Thoracic aorta (tissue), 2 donors: ENCODE data around the gene LYPD4. TPM values are rescaled to one million over a fixed set of nuclear protein-coding genes. Genes with fewer than 3 reads are reported as not detected.

ENCODE experiments used
- ATAC-seq: fragments of 150-250 bp; one replicate; pipeline ENCODE4 v1.8.0; 2017; ENCODE audit warnings: low read depth; ENCODE audit not compliant: insufficient number of reproducible peaks, low FRiP score
- DNase-seq: peaks from one replicate; pipeline ENCODE4 v3.0.0-alpha.2; 2020; ENCODE audit warnings: low spot score
- H3K27ac ChIP-seq, 2 donors: fragments of 200-600 bp; sonication (generic); 1 replicate in 1 of 2; 2 replicates in 1 of 2; pipeline ENCODE4 v1.5.1; 2016; ENCODE audit warnings: mild to moderate bottlenecking in 2 of 2, moderate library complexity in 2 of 2
- H3K27me3 ChIP-seq: fragments of 200-600 bp; sonication (generic); replicated peaks from 2 replicates; pipeline ENCODE4 v1.6.0; 2016; ENCODE audit warnings: mild to moderate bottlenecking; ENCODE audit not compliant: insufficient read depth
- H3K36me3 ChIP-seq: fragments of 200-600 bp; sonication (generic); one replicate; pipeline ENCODE4 v1.5.1; 2016
- H3K4me1 ChIP-seq, 2 donors: fragments of 200-600 bp; sonication (generic); 1 replicate in 1 of 2; 2 replicates in 1 of 2; pipeline versions ENCODE4 v1.5.1 to v1.6.0; 2016; ENCODE audit warnings: low read depth in 2 of 2, mild to moderate bottlenecking in 1 of 2; ENCODE audit not compliant: control insufficient read depth in 1 of 2
- H3K4me3 ChIP-seq: fragments of 200-600 bp; sonication (generic); 2 replicates; pipeline ENCODE4 v1.5.1; 2016; ENCODE audit warnings: mild to moderate bottlenecking
- H3K9me3 ChIP-seq: fragments of 200-600 bp; sonication (generic); 2 replicates; pipeline ENCODE4 v1.5.1; 2016
- total RNA-seq, 2 donors: library from RNA; depleted of rRNA; stranded (reverse); fragments of >200 nt; gene quantifications; one replicate each; pipeline versions ENCODE4 v1.1.0 to v1.2.3, GENCODE V29; 2016
- TF ChIP-seq, protein P1 (sequence below): fragments of 200-600 bp; sonication (generic); IDR thresholded peaks from one replicate; pipeline ENCODE4 v1.5.1; 2019; ENCODE audit warnings: antibody characterized with exemption

Gene LYPD4
- total RNA-seq, 2 donors from 2014 or later, result not detected

GRCh38 chr19:41849067-41849466 lies 4.6 kb upstream of the LYPD4 start:
- H3K4me1 ChIP-seq, result no peaks in the 10 kb centered on the region
- no peak for ATAC-seq
- no peaks in the 10 kb centered on the region for H3K36me3 ChIP-seq
- no peak for DNase-seq
- H3K9me3 ChIP-seq, result no peaks in the 10 kb centered on the region
- TF ChIP-seq, protein P1, sequence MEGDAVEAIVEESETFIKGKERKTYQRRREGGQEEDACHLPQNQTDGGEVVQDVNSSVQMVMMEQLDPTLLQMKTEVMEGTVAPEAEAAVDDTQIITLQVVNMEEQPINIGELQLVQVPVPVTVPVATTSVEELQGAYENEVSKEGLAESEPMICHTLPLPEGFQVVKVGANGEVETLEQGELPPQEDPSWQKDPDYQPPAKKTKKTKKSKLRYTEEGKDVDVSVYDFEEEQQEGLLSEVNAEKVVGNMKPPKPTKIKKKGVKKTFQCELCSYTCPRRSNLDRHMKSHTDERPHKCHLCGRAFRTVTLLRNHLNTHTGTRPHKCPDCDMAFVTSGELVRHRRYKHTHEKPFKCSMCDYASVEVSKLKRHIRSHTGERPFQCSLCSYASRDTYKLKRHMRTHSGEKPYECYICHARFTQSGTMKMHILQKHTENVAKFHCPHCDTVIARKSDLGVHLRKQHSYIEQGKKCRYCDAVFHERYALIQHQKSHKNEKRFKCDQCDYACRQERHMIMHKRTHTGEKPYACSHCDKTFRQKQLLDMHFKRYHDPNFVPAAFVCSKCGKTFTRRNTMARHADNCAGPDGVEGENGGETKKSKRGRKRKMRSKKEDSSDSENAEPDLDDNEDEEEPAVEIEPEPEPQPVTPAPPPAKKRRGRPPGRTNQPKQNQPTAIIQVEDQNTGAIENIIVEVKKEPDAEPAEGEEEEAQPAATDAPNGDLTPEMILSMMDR, result no peak
- H3K4me3 ChIP-seq, result no peak overlapping the region
- H3K27me3 ChIP-seq, result no peaks in the 10 kb centered on the region
- H3K27ac ChIP-seq, result no peak overlapping the region

- H3K27ac ChIP-seq, result no peak overlapping the region
- ATAC-seq (no peak), DNase-seq (no peak)
- no peaks in the 10 kb centered on the region for H3K27me3 ChIP-seq
- no peaks in the 10 kb centered on the region for H3K9me3 ChIP-seq
- H3K36me3 ChIP-seq, result no peaks in the 10 kb centered on the region
- no peak overlapping the region for H3K4me3 ChIP-seq
- no peaks in the 10 kb centered on the region for H3K4me1 ChIP-seq
- TF ChIP-seq, protein P1, result no peak
Observed at GRCh38 chr19:41848666-41849065, 4.2 kb upstream of the LYPD4 start.

GRCh38 chr19:41847351-41848105 lies 3.0 kb upstream of the LYPD4 start:
- ATAC-seq (no peak), DNase-seq (no peak)
- TF ChIP-seq, protein P1, result no peak
- H3K4me3 ChIP-seq, result no peak overlapping the region
- no peaks in the 10 kb centered on the region for H3K36me3 ChIP-seq
- H3K4me1 ChIP-seq, result no peaks in the 10 kb centered on the region
- no peaks in the 10 kb centered on the region for H3K27me3 ChIP-seq
- H3K27ac ChIP-seq, result no peak overlapping the region
- H3K9me3 ChIP-seq, result no peaks in the 10 kb centered on the region

- H3K4me1 ChIP-seq, result no peaks in the 10 kb centered on the region
- no peaks in the 10 kb centered on the region for H3K27me3 ChIP-seq
- TF ChIP-seq, protein P1, result no peak
- ATAC-seq (no peak), DNase-seq (no peak)
- no peak overlapping the region for H3K4me3 ChIP-seq
- H3K9me3 ChIP-seq, result no peaks in the 10 kb centered on the region
- H3K36me3 ChIP-seq, result no peaks in the 10 kb centered on the region
- H3K27ac ChIP-seq, result no peak overlapping the region
Observed at GRCh38 chr19:41845051-41845590, 638 bp upstream of the LYPD4 start.

GRCh38 chr19:41845001-41845050 lies 343 bp upstream of the LYPD4 start, which contains the start of gene DMRTC2:
TSS of gene DMRTC2 (plus strand) at chr19:41845042. CDS start at chr19:41847429, 2,387 bp downstream.
- TF ChIP-seq, protein P1, result no peak

More at GRCh38 chr19:41845001-41845050, 343 bp upstream of the LYPD4 start, which contains the start of gene DMRTC2:
- no peaks in the 10 kb centered on the region for H3K4me1 ChIP-seq
- DNase-seq (no peak), ATAC-seq (no peak)
- H3K27me3 ChIP-seq, result no peaks in the 10 kb centered on the region
- H3K36me3 ChIP-seq, result no peaks in the 10 kb centered on the region
- no peaks in the 10 kb centered on the region for H3K9me3 ChIP-seq
- H3K27ac ChIP-seq, result no peak within 1 kb of the TSS
- H3K4me3 ChIP-seq, result no peak within 1 kb of the TSS
